ENCODE data around the gene WNT3A.
A peak's percentile ranks its signal among the peaks of the same experiment; 100 is the strongest.

Gene WNT3A

DNA sequence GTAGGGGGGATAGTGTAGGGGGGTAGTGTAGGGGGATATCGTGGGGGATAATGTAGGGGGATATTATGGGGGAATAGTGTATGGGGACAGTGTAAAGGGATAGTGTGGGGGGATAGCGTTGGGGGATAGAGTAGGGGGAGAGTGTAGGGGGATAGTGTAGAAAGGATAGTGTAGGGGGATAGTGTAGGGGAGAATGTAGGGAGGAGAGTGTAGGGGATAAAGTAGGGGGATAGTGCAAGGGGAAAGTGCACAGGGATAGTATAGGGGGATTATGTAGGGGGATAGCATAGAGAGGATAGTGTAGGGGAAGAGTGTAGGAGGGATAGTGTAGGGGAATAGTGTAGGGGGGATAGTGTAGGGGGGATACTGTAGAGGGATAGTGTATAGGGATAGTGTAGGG is 63.4 kb downstream of the WNT3A start:
- DNase-seq (ENCODE audit: low read depth), result no peak

DNA sequence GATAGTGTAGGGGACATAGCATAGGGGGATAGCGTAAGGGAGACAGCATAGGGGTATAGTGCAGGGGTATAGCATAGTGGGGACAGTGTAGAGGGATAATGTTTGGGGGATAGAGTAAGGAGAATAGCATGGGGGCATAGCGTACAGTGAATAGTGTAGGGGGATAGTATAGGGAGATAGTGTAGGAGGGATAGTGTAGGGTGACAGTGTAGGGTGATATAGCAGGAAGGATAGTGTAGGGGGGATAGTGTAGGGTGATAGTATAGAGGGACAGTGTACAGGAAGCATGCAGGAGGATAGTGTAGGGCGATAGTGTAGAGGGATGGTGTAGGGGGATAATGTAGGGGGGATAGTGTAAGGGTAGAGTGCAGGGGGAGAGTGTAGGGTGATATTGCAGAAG is 64.1 kb downstream of the WNT3A start:
- no peak for DNase-seq (ENCODE audit: low read depth)

DNA sequence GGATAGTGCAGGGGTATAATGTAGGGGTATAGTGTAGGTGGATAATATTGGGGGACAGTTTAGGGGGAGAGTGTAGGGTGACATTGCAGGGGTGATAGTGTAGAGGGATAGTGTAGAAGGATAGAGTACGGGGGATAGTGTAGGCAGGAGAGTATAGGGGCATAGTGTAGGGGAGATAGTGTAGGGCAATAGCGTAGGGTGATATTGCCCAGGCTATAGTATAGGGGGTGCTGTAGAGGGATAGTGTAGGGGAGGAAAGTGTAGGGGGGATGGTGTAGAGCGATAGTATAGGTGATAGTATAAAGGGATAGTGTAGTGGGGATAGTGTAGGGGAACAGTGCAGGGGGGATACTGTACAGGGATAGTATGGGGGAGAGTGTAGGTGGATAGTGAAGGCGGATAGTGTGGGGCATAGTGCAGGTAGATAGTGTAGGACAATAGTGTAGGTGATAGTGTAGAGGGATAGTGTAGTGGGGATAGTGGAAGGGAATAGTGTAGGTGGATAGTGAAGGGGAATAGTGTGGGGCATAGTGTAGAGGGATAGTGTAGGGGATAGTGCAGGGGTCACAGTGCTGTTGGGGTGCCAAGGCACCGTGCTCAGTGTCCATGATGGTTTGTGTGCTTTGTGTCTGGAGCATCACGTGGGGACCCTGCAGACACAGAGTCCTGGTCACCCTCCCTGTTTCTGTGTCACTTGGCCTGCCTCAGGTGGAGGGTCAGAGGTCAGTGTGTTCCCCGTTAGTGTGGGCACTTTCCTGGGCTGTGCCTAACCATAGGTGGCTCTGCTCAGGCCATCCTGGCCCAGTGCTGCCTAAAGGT is 65.2 kb downstream of the WNT3A start:
- DNase-seq (ENCODE audit: low read depth), result no peak

DNA sequence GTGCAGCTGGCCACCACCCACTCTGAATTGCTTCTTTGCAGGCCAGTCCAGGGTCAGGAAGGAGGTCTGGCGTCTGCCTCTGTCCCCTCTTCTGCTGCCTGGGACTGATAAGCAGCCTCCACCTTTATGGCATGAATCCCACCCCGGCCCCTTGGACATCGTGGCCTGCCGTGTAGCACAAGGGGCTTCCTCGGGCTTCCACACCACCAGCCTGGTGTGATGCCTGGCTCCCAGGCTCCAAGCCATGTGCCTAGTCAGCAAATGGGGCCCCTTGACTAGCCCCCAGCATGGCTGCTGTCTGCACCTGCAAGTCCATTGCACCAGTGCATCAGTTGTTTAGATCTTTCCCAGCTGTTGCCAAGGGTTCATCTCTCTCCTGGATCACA is 65.9 kb downstream of the WNT3A start:
- DNase-seq (ENCODE audit: low read depth), result no peak

DNA sequence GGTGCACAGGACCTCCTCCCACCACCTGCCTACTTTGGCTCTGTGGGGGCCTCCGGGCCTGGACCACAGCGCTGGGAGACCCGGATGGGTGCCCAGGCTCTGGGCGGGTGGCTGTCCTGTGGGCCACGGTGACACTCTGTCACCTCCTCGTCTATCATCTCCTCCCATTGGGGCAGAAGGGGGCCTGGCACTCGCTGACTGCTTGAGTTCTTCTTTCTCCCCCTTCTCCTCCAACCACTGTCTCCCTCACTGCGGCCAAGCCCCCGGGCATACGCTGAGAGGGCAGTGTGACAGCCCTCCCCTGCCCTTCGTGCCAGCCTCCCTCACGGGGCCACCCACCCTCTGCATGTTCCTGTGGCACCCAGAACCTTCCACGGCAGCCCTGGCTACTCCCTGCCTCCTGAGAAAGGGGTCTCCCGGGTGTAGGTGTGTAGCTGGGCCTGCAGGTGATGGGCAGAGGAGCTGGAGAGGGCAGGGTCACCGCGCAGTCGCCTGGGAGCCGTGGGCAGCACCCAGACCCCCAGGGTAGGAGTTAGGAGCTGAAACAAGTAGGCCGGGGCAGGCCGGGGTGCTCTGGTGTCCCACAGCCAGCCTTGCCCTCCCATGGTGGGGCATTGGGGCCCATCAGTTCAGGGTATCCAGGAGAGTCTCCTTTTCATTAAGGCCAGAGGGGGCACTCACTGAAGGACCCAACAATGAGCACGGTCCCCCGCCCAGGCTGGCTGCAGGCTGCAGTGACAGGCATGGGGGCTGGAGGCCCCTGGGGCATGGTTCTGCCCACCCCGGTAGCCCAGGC is 66.5 kb downstream of the WNT3A start:
- no peak for DNase-seq (ENCODE audit: low read depth)

DNA sequence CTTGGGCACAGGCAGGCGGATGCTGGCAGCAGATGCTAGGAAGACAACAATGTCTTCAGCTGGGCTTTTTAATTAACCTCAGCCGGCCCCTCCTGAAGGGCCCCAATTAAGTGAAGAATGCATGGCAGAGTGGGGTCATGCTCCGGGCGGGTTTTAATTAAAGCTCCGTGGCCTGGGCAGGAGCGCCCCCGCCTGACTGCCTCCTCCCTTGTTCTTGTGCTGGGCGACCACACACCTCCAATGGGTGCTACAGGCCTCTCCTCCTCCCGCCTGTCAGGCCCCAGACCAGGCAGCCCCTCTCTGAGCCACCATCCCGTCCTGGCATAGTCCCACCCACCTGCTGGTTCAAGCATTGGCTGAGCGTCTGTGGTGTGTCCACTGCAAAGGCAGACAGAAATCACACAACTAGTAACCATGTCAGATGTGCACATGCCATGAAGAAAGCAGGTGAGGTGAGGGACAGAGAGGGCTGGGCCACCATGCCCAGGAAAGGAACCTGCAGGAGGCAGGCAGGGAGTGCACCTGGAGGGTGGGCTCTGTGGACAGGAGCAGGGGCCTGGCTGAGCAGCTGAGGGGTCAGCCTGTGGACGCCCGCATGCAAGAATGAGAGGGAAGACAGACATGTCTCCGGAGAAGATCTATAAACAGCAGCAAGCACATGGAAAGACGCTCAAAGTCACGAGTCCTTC is 67.2 kb downstream of the WNT3A start:
- no peak for DNase-seq (ENCODE audit: low read depth)

DNA sequence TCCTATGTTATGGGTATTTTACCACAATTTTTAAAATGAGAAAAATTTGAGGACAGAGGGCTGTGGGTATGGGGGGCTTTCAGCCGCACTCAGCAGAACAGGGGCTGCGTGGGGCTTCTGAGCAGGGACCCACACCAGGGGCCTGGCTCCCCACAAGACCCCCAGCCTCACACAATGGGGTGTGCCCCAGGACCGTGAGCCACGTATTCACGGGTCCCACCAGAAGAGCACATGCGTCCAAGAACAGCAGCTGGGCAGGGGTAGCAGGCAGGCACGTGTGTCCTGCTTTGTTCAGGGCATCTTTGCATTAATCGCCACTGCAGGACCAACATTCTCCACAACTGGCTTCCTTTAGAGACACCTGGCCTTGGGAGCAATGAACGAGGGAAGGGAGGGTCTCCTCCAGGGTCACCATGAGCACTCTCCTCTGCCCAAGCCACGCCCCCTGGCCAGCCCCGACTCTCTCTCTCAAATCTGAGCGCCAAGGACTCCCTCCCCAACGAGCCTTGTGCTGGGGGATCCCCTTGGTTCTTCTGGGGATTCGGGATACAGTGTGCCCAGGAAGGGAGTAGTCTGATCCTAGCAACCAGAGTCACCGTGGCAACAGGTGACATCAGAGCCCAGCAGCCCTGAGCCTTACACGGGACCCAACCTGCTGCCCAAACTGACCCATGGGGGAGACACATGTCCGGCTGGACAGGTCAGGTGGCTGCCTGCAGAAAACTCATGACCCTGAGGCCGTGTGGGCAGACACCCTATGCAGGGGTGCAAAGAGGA is 68.3 kb downstream of the WNT3A start:
- no peak for DNase-seq (ENCODE audit: low read depth)

DNA sequence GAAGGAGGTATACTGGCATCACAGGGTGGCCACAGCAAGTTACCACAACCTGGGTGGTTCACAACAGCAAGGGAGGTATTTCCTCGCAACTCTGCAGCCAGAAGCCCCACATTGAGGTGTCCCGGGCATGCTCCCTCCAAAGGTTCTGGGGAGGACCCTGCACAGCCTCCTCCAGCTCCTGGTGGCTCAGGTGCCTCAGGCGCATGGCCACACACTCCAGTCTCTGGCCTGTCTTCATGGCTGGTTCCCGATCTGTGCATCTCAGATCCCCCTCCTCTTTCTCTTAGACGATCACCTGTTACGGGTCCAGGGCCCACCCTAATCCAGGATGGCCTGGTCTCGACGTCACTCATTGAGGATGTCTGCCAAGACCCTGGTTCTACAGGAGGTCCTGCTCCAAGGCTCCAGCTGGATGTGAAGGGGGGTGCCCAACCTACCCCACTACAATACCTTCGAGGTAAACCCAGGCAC is 69.0 kb downstream of the WNT3A start:
- no peak for DNase-seq (ENCODE audit: low read depth)

DNA sequence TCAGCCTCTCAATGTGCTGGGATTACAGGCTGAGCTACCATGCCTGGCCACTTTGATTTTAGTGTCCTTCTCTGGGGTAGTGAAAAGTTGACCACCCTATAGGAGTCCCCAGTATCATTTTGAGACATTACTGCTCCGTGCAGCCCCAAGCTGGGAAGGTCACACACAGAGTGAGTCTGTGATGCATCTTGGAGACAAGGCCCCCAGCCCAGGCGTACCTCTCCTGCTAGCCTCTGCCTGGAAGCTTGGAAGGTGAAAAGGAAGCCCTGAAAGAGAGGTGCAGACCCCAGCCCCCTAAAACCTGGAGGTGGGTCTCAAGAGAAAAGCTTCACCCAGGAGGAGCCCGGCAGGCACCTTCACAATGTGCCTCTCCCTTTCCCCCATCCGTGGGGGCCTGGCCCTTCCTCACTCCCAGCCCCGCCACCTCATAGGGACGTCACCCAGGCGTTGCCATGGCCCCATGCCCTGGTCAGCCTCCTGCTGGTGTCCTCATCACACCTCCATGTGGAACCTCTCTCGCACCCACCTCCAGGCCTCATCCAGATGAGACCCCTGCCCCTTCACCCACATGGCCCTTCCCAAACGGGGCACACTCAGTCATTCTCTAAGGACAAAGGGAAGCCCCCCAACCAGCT is 70.1 kb downstream of the WNT3A start:
- no peak for DNase-seq (ENCODE audit: low read depth)

DNA sequence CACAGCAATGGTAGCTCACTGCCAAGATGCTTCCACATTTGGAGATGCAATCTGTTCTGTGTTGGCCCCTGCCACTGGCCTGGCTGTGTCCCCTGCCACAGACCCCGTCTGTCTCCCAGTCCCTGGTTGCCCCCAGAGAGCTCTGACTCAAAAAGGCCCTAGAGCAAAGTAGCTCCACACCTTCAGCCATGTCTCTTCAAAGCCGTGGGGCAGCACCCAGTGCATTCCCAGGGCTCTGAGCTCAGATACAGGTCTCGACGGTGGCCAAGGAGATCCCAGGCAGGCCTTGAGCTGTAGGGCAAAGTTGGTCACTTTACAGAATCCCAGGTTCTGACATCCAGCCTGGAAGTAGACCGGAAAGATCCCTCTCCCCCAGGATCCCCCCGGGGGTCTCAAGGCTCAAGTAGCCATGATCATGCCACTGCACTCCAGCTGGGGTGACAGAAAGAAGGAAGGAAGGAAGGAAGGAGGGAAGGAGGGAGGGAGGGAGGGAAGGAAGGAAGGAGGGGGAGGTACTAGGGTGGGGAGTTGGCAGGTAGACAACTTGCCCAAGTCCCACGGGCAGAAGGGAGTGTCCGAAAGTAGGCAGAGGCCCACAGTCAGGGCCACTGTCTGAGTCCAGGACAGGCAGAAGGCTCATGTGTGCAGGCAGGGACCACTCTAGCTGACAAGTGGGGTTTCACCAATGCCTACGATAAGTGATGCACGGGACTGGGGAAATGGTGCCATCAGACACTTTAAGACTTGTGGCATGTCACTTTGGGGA is 71.0 kb downstream of the WNT3A start:
- no peak for DNase-seq (ENCODE audit: low read depth)

DNA sequence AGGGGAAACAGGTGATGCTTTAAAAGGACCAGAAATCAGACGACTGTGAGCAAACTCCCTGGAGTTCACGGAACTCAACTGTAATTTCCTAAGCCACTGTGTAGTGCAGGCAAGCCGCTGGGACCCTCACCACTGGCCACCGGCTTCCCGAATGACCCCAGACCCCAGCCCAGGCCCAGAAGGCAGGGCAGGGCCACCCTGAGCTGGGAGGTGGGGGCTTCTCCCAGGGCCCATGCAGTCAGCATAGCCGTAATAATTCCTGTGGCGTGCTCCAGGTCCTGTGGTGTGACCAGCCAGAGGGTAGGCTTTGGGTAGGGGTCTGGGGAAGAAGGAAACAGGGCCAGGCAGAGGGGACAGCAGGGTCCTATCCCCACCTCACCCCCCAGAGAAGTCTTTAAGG is 72.2 kb downstream of the WNT3A start:
- no peak for DNase-seq (ENCODE audit: low read depth)

DNA sequence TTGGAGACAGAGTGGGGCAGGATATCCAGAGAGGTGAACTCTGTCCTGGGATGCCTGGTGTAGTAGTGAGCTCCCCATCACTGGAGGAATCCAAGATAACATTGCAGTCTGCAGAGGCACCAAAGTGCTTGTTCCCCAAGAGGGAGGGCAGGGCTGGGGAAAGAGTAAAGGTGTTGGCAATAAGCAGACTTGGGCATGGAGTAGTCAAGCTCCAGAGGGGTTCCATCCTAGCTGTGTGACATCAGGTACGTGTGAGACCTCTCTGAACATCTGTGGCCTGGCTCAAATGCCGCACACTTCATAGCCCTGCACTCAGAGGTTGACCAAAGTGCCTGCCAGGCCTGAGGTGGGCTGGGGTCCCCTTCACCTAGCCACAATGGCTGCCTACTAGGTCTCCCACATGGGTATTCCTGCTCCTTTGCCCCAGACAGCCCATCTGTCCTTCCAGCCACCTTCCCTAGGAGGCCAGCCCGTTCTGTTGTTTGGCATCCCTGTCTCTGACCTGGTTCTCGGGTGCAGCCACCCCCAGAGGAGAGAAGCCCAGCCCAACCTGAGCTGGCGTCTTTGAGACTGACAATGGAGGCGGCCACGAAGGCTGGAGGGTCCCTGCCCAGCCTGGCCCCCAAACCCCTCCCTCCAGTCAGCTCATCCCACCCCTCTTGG is 72.9 kb downstream of the WNT3A start:
- DNase-seq (ENCODE audit: low read depth), result no peak

DNA sequence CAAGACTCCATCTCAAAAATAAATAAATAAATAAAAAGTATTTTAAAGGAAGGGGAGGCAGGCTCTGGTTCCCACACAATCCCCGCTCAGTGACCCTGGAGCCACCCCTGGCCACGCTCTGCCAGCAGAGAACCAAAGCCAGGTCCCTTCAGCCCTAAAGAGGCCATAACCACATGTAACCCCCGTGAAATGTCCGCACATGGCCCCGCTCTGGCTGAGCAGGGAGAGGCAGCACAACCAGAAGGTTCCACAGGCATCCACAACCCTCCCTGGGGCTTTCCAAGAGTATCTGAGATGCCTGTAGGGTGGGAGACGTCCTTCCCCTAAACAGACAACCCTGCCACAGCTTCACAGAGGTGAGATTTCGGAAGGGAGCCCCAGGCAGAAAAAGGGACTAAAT is 74.3 kb downstream of the WNT3A start:
- DNase-seq (ENCODE audit: low read depth), result no peak

DNA sequence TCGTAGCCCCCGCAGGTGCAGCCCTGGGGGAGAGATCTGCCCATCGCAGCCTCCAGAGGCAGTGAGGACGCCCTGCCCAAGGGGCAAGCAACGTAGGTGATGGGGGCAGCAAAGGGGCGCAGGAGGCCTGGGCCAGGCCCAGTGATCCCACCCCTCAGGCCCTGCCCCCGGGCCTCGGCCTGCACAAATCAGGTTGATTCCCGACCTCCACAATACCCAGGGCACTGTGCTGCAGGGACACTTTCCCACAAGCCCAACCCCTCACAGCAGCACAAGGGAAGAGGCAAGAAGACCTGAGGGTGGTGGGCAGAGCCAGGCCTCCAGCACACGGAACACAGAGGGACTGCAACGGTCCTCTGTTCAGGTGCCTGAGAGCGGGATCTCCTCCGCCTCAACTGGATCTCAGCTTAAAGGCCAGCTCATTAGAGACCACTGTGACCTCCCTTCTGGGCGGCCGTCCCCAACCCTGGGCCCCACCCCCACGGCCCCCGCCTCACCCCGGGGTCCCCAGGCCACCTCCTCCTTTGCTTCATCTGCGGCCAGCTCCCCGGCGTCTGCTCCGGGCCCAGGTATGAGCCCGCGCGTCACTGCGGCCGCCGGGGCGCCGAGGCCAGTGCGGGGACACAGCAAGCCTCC is 74.9 kb downstream of the WNT3A start:
- no peak for DNase-seq (ENCODE audit: low read depth)

DNA sequence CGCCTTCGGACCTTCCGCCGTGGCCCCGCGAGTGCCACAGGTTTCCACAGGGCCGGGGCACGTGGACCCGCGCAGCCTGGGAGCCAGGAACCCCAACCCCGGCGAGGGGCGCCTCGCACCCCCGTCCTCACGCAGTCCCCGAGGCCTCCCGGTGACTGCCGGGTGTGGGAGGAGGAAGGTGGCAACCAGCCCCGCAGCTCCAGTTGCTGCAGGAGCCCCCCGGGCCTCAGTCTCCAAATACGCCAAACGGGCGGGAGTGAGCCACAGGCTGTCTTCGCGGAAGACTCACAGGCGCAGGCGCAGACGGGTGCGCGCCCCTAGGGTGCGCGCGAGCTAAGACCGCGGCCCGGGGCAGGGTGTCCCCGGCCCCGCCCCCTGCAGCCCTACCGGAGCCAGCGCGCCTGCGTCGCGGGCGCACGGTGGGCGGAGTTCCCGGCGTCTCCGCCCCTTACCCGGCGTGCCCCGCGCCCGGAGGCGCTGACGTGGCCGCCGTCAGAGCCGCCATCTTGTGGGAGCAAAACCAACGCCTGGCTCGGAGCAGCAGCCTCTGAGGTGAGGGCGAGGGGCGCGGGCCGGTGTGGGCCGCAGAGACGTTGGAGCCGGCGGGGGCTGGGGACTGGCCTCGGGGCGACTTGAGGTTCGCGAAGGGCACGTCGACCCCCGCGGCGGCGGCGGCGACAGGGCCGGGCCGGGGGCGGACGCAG is 75.6 kb downstream of the WNT3A start, which contains the start of gene ARF1:
Gene ARF1, plus strand, starts transcription at position 495 of the 704 bp plus-strand sequence. CDS start 14,407 bp downstream, outside the sequence.
- peak; percentile 50 for DNase-seq (ENCODE audit: low read depth)

DNA sequence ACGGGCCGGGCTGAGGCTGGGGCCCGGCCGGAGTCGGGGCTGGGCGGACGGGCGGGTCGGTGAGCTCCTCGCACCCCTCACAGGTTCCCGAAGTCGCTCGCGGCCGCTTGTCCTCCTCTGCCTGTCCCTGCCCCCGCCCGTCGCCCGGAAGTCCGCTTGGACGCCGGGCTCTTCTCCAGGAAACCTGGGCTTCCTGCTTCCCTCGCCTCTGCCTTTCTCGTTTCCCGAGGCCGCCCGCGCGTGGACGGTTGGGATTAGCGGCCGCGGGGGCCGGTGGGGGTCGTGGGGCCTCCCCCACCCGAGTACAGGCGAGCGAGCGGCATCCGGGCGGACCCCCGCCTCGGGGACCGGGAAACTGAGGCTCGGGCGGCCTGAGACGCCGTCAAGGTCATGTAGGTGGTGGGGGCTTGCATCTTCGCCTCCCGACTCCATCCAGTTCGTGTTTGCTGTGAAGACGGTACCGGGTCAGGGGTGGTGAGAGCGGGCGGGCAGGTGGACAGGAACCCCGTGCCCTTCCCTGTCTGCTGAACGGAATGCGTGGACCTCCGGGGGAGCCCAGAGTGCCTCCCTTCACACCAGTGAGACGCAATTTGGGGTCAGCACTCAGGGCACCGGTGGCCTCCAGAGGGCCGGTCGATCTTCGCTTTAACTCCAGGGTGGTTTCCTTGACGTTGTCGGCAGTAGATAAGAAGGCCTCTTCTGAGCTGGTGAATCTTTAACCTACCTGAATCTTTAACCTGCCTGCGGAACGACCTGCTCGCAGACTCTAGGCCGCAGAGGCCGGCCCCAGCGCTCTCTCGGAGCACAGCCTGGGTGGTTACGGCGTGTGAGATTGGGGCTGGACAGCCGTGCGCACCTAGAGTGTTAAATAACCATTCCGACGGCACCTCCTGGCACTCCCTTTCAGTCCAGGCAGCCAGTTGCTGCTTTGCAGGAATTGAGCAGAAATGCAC is 76.4 kb downstream of the WNT3A start:
- DNase-seq (ENCODE audit: low read depth), result no peak

DNA sequence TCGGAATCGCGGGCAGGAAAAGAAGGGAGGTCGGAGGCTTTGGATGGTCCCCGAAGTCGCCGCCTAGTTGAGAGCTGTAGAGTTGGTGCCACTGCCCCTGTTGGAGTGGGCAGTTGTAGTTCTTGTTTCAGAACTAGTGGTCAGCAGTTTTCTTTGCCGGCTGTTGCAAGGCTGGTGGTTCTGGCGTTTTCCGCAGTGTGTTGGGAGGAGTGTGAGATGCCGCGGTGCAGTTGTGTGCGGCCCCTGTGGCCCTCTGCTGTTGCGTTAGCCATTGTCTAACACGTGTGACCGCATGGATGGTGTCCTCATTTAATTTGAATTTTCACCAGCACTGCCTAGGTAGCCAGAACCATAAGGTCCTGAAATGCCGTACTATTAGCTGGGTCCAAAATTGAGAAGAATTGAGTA is 77.1 kb downstream of the WNT3A start:
- DNase-seq (ENCODE audit: low read depth), result no peak

DNA sequence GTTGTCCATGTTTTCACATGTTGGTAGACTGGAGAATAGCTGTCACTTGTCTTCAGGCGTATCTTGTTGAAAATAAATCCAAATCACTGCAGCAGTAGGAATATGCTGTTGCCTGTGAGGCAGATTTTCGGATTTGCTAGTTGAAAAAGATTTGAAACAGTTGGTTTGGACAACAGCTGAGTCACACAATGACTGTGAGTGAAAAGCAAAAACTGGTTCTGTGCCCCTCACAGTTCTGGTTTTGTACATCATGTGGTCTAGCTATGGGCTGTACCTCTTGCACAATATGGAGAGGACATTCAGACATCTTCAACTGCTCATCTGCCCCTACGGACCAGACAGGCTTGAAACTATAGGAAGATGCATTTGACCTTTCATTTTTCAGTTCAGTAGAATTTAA is 77.5 kb downstream of the WNT3A start:
- no peak for DNase-seq (ENCODE audit: low read depth)

All from HS-27A (cell line).